ENCODE data around the gene TMEM239.
A peak's percentile ranks its signal among the peaks of the same experiment; 100 is the strongest.
"Not testable (repeated sequence)": the region's sequence is repeated elsewhere in the genome, so short reads cannot be mapped to it uniquely, and the experiment has no call there.

Gene TMEM239

GRCh38 chr20:2822073-2822472 lies 5.9 kb downstream of the TMEM239 start:
- DNase-seq, result no peak

- no peak for DNase-seq
Observed at GRCh38 chr20:2825761-2826160, 9.6 kb downstream of the TMEM239 start.

GRCh38 chr20:2826655-2827054 lies 10.5 kb downstream of the TMEM239 start:
- no peak for DNase-seq

DNA sequence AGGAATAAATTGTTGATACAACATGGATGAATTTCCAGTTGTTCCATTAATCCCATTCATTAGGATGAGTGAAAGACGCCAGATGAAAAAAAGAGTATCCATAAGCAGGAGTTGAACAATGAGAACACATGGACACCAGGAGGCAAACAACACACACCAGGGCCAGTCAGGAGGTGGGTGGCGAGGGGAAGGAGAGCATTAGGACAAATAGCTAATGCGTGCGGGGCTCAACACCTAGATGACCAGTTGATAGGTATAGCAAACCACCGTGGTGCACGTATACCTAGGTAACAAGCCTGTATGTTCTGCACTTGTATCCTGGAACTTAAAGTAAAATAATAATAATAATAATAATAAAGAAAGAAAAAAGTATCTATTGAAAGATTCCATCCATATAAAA lies 13.2 kb downstream of the TMEM239 start:
- DNase-seq, result no peak

DNA sequence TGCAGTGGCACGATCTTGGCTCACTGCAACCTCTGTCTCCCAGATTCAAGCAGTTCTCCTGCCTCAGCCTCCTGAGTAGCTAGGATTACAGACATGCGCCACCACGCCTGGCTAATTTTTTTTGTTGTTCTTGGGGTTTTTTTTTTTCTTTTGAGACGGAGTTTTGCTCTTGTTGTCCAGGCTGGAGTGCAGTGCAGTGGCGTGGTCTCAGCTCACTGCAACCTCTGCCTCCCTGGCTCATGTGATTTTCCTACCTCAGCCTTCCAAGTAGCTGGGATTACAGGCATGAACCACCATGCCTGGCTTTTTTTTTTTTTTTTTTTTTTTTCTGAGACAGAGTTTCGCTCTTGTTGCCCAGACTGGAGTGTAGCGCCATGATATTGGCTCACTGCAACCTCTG lies 15.0 kb downstream of the TMEM239 start:
- DNase-seq, result not testable (repeated sequence)

DNA sequence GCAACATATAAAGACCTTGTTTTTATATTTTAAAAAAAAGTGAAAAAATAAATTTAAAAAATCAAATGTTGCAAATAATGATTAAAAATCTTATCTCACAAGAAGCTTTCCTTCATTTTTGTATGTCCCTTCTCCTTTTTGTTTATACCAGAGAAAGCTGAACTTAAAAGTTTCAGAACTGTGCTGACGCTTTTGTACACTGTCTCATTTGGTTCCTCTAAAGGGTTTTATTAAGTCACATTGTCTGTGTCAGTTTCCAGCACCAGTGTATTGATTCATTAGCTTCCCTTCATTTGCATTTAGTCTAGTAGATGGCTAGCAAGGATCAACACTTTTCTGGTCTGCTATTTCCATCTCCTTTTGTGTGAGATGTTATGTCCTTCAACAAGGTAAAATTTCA lies 17.6 kb downstream of the TMEM239 start:
- DNase-seq, result no peak

DNA sequence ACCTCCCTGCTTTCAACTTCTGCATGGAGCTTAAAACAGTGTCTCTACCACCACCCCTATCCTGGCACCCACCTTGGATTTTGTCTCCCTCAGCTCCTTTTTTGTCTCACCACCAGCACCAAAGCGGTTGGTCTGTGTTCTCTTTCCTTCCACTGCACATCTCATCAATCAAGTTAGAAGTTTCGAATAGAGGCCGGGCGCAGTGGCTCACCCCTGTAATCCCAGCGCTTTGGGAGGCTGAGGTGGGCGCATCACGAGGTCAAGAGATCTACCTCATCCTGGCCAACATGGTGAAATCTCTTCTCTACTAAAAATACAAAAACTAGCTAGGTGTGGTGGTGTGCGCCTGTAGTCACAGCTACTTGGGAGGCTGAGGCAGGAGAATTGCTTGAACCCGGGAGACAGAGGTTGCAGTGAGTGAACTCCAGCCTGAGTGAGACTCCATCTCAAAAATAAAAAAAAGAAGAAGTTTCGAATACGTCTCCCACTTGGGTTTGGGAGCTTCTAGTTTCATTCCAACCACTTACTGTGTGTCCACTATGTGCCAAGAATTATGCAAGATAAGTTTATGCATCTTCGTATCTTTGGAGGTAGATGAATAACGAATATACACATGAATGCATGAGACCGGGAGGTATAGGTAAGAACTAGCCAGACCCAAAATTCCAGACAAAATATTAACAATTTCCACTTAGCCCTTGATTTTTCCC lies 18.4 kb downstream of the TMEM239 start:
- no peak for DNase-seq

DNA sequence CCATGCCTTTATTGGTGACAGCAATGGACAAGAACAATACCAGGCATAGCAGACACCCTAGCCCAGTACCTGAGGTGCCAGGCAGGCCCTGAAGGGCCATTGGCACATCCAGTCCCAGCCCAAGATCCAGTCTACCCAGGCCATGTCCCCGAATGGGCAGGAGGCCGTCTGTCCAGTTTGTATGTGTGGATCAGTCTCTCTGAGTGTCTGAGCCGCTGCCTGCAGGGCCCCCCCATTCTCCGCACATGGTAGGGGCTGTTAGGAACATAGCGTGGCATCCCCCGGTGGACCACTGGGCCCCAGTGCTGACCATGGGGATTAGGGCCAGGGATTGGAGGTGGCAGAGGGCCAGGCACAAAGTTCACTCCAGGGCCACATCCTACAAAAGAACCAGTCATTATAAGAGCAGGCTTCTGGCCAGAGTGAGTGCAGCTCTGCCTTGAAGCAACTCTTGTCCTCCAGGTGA lies 19.2 kb downstream of the TMEM239 start:
- DNase-seq, result no peak

DNA sequence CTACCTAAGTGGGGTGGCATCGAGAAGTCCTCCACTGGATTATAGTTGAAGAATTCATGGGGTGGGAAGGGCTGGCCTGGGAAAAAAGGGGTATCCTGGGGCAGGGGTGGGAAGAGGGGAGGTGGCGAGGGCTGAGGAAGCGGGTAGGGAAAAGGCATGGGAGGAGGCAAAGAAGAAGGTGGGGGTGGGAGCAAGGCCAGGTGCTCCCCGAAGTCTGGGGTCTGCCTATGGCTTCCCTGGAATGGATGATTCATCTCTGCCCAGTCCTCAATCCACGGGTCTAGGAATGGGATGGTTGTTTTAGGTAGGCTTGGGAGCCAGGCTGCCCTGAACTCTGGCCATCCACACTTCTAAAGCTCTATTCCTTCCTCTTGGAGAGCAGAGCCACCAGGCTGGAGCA lies 19.9 kb downstream of the TMEM239 start:
- DNase-seq, result no peak

- DNase-seq, result no peak
Observed at GRCh38 chr20:2837221-2837960, 21.2 kb downstream of the TMEM239 start.

GRCh38 chr20:2838170-2838797 lies 22.1 kb downstream of the TMEM239 start:
- DNase-seq, result no peak

DNA sequence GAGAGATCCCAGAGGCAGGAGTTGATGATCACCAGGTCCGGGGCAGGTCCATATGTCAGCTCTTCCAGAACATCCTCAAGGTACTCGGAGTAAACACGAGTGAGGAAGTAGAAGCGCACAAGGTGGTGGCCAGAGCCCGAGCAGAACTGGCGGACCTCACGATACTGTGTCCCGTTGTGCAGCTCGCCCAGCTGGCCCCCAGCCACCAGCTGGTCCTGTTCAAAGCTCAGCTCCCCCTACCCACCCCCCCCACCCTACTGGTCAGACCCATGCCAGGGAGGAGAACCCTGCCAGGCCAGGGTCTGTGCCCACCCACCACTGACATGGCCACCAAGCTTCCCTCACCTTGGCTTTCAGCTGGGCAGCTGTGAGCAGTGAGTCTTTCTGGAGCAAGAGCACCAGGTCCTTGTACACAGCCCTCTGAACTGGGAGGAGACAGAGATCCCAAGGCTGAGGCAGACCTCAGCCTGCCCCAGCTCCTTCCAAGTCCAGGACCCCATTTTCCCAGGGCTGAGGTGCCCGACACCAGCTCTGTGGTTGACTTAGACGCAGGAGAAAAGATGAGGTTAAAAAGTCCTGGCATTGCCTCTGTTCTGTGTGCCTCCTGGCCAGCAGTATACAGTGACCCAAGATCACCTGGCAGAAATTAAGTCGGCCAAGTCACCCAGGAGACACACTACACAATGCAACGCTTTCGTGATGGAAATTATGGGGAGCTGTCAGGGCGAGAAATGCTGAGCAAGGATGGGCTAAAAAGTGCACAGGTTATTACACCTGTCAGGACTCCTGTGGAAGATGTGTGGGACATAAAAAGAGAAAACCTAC lies 22.9 kb downstream of the TMEM239 start:
- DNase-seq, result no peak

DNA sequence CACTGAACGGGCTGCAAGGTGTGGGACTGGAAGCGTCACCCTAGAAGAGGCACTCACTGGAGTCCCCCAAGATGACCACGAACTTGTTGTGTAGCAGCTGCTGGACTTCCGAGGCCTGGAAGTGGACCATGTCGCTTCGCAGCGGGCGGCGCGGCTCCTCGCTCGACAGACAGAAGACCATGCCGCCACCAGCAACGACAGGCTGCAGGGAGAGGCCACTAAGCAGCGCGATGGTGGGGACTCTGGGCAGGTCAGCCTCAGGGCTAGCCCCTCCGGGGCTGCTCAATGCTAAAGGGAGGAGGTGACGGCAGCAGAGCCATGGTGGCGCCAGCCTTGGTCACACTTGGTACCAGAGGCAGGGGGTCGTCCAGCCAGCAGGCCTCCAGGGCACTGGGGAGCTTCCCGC lies 23.6 kb downstream of the TMEM239 start:
- no peak for DNase-seq

GRCh38 chr20:2840138-2840966 lies 24.2 kb downstream of the TMEM239 start, which contains the start of the genes PCED1A and VPS16:
TSS of gene PCED1A (minus strand) at chr20:2840655. CDS start at chr20:2839912, 743 bp downstream.
TSS of gene VPS16 (plus strand) at chr20:2840745. CDS start at chr20:2840775, 30 bp downstream.
- peak; percentile 54 for DNase-seq

DNA sequence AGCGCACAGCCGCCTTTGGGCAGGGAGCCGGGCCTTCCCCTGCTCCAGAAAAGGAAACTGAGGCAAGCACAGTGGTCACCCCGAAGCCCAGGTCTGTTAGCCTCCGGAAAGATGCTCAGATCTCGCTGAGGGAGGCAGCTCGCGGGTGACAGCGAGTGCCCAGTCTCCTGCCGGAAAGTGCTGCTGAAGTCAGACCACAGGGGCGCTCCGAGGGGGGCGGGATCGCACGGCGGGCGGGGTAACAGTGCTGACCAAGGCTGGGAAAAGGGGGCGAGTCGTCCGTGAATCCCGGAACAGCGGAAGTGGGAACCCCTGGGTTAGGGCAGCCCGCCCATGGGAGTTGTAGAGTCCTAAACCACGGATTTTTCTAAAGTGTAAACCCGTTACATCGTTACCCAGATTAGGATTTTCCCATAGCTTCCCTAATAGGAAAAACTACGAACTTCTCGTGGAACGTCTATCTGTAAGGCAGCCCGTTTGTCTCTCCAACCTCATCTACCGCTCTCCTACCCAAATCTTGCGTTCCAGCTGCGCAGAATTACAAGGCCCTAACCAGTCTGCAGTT lies 24.9 kb downstream of the TMEM239 start:
- DNase-seq, result no peak

- no peak for DNase-seq
Observed at GRCh38 chr20:2845607-2846006, 29.4 kb downstream of the TMEM239 start.

- DNase-seq, result no peak
Observed at GRCh38 chr20:2846698-2847097, 30.5 kb downstream of the TMEM239 start.

DNA sequence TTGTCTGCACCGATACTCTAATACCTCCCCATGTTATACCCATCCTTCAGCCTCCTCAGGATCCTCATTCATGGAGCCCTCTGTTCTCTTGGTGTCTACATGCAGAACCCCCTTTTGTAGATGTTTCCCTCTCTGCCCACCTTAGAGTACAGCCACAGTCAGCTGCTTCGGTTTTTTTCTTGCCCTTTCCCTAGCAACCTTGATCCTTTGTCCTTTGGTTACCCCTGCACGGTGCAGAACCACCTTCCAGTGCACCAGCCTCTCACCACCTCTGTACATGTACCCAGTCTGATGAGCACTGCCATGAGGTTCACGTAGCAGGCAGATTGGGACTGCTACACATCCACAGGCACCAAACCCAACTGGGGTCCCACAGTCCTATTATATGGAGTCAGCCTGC lies 31.6 kb downstream of the TMEM239 start:
- no peak for DNase-seq

- DNase-seq, result no peak
Observed at GRCh38 chr20:2849529-2849928, 33.4 kb downstream of the TMEM239 start.

DNA sequence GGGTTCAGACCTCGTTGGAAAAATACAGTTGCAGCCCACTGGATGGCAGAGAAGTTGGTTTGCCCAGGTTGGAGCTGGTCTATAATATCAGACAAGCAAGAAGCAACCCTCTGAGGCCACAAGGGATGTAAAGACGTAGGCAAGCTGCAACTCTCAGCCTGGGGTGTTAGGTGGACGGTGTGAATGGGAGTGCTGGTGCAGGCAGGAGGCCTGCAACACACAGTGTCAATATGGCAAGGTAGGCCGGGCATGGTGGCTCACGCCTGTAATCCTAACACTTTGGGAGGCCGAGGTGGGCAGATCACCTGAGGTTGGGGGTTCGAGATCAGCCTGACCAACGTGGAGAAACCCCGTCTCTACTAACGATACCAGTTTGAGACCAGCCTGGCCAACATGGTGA lies 34.9 kb downstream of the TMEM239 start:
- no peak for DNase-seq

DNA sequence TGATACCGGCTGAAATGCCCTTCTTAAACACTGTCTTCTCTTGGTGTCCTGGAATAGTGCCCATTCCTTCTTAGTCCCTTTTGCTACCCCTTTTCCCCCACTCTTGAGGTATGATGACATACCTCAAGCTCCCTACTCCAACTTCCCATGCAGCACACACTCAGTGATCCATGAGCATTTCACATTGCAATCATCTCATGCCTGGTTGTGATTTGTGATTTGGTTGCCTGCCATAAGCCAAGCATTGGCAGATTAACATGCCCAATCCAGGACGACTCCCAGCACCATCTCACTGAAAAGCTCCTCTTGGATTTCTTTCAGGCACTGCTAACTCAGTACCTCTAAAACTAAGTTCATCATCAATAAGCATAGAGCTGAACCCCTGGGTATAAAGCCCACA lies 42.4 kb downstream of the TMEM239 start:
- DNase-seq, result no peak
